Spinal cord (tissue), 10 donors: ENCODE data around the gene UBL4A. TPM values are rescaled to one million over a fixed set of nuclear protein-coding genes. Genes with fewer than 3 reads are reported as not detected.

Experiments used
- DNase-seq, 6 donors: peaks; one replicate each; pipeline versions ENCODE4 v3.0.0 to v3.0.0-alpha.2; 2013 to 2015; ENCODE audit warnings: low spot score in 6 of 6, low read depth in 4 of 6
- H3K27ac ChIP-seq: one replicate; pipeline ENCODE4 v1.5.1; 2013; ENCODE audit warnings: low read depth, low read length, control low read depth
- H3K27me3 ChIP-seq: one replicate; pipeline ENCODE4 v1.6.1; 2013; ENCODE audit warnings: low read length; ENCODE audit not compliant: control insufficient read depth, insufficient read depth
- H3K36me3 ChIP-seq: one replicate; pipeline ENCODE4 v1.6.1; 2013; ENCODE audit warnings: low read length; ENCODE audit not compliant: control insufficient read depth, insufficient read depth
- H3K4me1 ChIP-seq: one replicate; pipeline ENCODE4 v1.6.1; 2013; ENCODE audit warnings: low read length; ENCODE audit not compliant: control insufficient read depth, insufficient read depth
- H3K4me3 ChIP-seq: one replicate; pipeline ENCODE4 v1.5.1; 2013; ENCODE audit warnings: low read depth, low read length, control low read depth
- H3K9me3 ChIP-seq: one replicate; pipeline ENCODE4 v1.6.1; 2013; ENCODE audit warnings: low read length; ENCODE audit not compliant: control insufficient read depth, insufficient read depth
- WGBS: methylation state at CpG from one replicate; pipeline ENCODE4 v1.1.5; 2013; ENCODE audit warnings: missing lambda C conversion rate; ENCODE audit not compliant: insufficient coverage; 5-methylcytosine and 5-hydroxymethylcytosine counted together
- polyA plus RNA-seq, 2 donors: library from polyadenylated mRNA; unstranded; fragments of 120-200 nt; gene quantifications; one replicate each; pipeline ENCODE4 v1.2.1, GENCODE V29; 2013; ENCODE audit not compliant: insufficient read length in 2 of 2
- total RNA-seq, 2 donors: library from RNA; depleted of rRNA in 1 of 2; stranded (reverse); fragments of 120-200 nt in 1 of 2; fragments of >200 nt in 1 of 2; gene quantifications; one replicate each; pipeline versions ENCODE4 v1.2.3 to v1.2.4, GENCODE V29; 2013 to 2014
- donor health status: healthy.

The UBL4A gene
- total and polyA plus RNA-seq, 4 donors: 29.6 to 38.3 (median 34.8) TPM

GRCh38 chrX:154525606-154526490, 39.4 kb upstream of the UBL4A start:
- H3K27ac ChIP-seq: no peak overlapping the region
- H3K4me1 ChIP-seq: peaks cover 15% of the 10 kb centered on the region
- DNase-seq: no peak
- WGBS: 79% methylated on average over 11 of the region's 14 CpGs
- no peaks in the 10 kb centered on the region for H3K27me3 ChIP-seq
- peaks cover 9% of the 10 kb centered on the region for H3K36me3 ChIP-seq
- H3K9me3 ChIP-seq: no peaks in the 10 kb centered on the region
- no peak overlapping the region for H3K4me3 ChIP-seq

GRCh38 chrX:154519389-154519788, 33.0 kb upstream of the UBL4A start:
- 93% methylated on average over 6 of the region's 8 CpGs for WGBS
- Histone ChIP-seq H3K4me3 (no peak overlapping the region), H3K27me3 (no peaks in the 10 kb centered on the region), H3K27ac (no peak overlapping the region), H3K36me3 (no peaks in the 10 kb centered on the region), H3K9me3 (no peaks in the 10 kb centered on the region), H3K4me1 (peaks cover 22% of the 10 kb centered on the region)
- no peak for DNase-seq

- H3K27ac ChIP-seq: peak overlapping the region; percentile 88
- H3K4me1 ChIP-seq: peaks cover 22% of the 10 kb centered on the region
- no peaks in the 10 kb centered on the region for H3K27me3 ChIP-seq
- H3K36me3 ChIP-seq: peaks cover 7% of the 10 kb centered on the region
- peak overlapping the region; percentile 2 for H3K4me3 ChIP-seq
- no peaks in the 10 kb centered on the region for H3K9me3 ChIP-seq
- WGBS: 31% methylated on average over 22 of the region's 25 CpGs
- no peak for DNase-seq
These were observed 30.8 kb upstream of the UBL4A start for GRCh38 chrX:154517101-154517781.

GRCh38 chrX:154516656-154517100, 30.3 kb upstream of the UBL4A start:
- Histone ChIP-seq H3K36me3 (peaks cover 10% of the 10 kb centered on the region), H3K4me1 (peaks cover 22% of the 10 kb centered on the region), H3K4me3 (peak overlapping the region; percentile 36), H3K27ac (peak overlapping the region; percentile 88), H3K9me3 (no peaks in the 10 kb centered on the region), H3K27me3 (no peaks in the 10 kb centered on the region)
- 44% methylated on average over 14 of the region's 19 CpGs for WGBS
- DNase-seq: peak in 3 of 6 donors; percentile 17 to 70 (median 67)

GRCh38 chrX:154515966-154516655, 29.7 kb upstream of the UBL4A start, which contains the start of gene FAM3A:
Gene FAM3A (minus strand): TSS chrX:154516232. CDS start chrX:154515772, 460 bp downstream.
- Histone ChIP-seq H3K4me1 (peaks cover 22% of the 10 kb centered on the region), H3K4me3 (peak within 1 kb of the TSS; percentile 80), H3K9me3 (no peaks in the 10 kb centered on the region), H3K27me3 (no peaks in the 10 kb centered on the region), H3K27ac (peak within 1 kb of the TSS; percentile 88), H3K36me3 (peaks cover 12% of the 10 kb centered on the region)
- peak; percentile 61 to 95 (median 72) for DNase-seq
- 25% methylated on average over 59 of the region's 59 CpGs for WGBS

- H3K9me3 ChIP-seq: no peaks in the 10 kb centered on the region
- WGBS: 31% methylated on average over 26 of the region's 34 CpGs
- H3K4me1 ChIP-seq: peaks cover 22% of the 10 kb centered on the region
- H3K27me3 ChIP-seq: no peaks in the 10 kb centered on the region
- H3K4me3 ChIP-seq: peak overlapping the region; percentile 80
- peak in 2 of 6 donors; percentile 7 to 19 for DNase-seq
- peaks cover 13% of the 10 kb centered on the region for H3K36me3 ChIP-seq
- peak overlapping the region; percentile 86 for H3K27ac ChIP-seq
These were observed 28.9 kb upstream of the UBL4A start for GRCh38 chrX:154515090-154515965.

GRCh38 chrX:154513716-154514115, 27.3 kb upstream of the UBL4A start:
- Histone ChIP-seq H3K4me3 (no peak overlapping the region), H3K4me1 (peaks cover 22% of the 10 kb centered on the region), H3K27me3 (no peaks in the 10 kb centered on the region), H3K36me3 (peaks cover 19% of the 10 kb centered on the region), H3K27ac (no peak overlapping the region), H3K9me3 (no peaks in the 10 kb centered on the region)
- no peak for DNase-seq
- 69% methylated on average over 2 of the region's 2 CpGs for WGBS

GRCh38 chrX:154512879-154513553, 26.6 kb upstream of the UBL4A start:
- no peak for DNase-seq
- H3K9me3 ChIP-seq: no peaks in the 10 kb centered on the region

More at GRCh38 chrX:154512879-154513553, 26.6 kb upstream of the UBL4A start:
- no peak overlapping the region for H3K27ac ChIP-seq
- peaks cover 25% of the 10 kb centered on the region for H3K36me3 ChIP-seq
- no peak overlapping the region for H3K4me3 ChIP-seq
- H3K4me1 ChIP-seq: peaks cover 22% of the 10 kb centered on the region
- H3K27me3 ChIP-seq: no peaks in the 10 kb centered on the region
- WGBS: 90% methylated on average over 14 of the region's 16 CpGs
